ENCODE data around the gene RAB40AL. TPM values are rescaled to one million over a fixed set of nuclear protein-coding genes. Genes with fewer than 3 reads are reported as not detected.

RAB40AL gene
- total and polyA plus RNA-seq, 2 experiments from 2014 or later, result 0.34 to 0.83 TPM

GRCh38 chrX:102930990-102931756 lies 5.9 kb upstream of the RAB40AL start (continued):
- TF ChIP-seq CTCF (conservative IDR thresholded peaks at IDR 0.05; ENCODE audit: low read depth in 2 of 2) (no peak), CREB1 (CRISPR knock-in tag; IDR thresholded peaks at IDR 0.05; ENCODE audit: low read depth) (no peak), ZNF114 (CRISPR knock-in tag; IDR thresholded peaks at IDR 0.05) (no peak), EZH2 (IDR thresholded peaks at IDR 0.05; ENCODE audit: low read depth, unreplicated experiment) (no peak), POLR2AphosphoS5 (IDR thresholded peaks at IDR 0.05; ENCODE audit: low read depth) (no peak)

- no peak overlapping the region for H3K4me3 Mint-ChIP-seq
Observed at GRCh38 chrX:102934624-102935023, 2.4 kb upstream of the RAB40AL start.

More at GRCh38 chrX:102934624-102935023, 2.4 kb upstream of the RAB40AL start:
- Histone ChIP-seq H4K20me1 (replicated peaks; ENCODE audit: insufficient read depth) (no peaks in the 10 kb centered on the region), H3K79me2 (replicated peaks; ENCODE audit: insufficient read depth) (no peaks in the 10 kb centered on the region), H3K27me3 (ENCODE audit: insufficient read depth) (no peaks in the 10 kb centered on the region), H3F3A (replicated peaks; ENCODE audit: low read depth) (no peaks in the 10 kb centered on the region), H3K27ac (ENCODE audit: low read depth) (no peak overlapping the region), H3K9me2 (ENCODE audit: insufficient read depth) (no peaks in the 10 kb centered on the region), H3K36me3 (ENCODE audit: insufficient read depth) (no peaks in the 10 kb centered on the region), H3K4me2 (no peak overlapping the region), H2AFZ (no peak overlapping the region), H3K4me3 (no peak overlapping the region), H3K4me1 (ENCODE audit: insufficient read depth) (0 out of 2 replicates have a peak, but pooled peaks cover 4% of the 10 kb centered on the region)
- Mint-ChIP-seq H3K9me3 (no peaks in the 10 kb centered on the region), H3K27me3 (ENCODE audit: insufficient read depth, low read depth, poor library complexity) (no peaks in the 10 kb centered on the region), H3K27ac (no peak overlapping the region), H3K4me1 (peaks cover 8% of the 10 kb centered on the region; the same call in 2 of the 3 replicates), H3K36me3 (ENCODE audit: low read depth) (no peaks in the 10 kb centered on the region)
- peak; percentile 41 for DNase-seq (ENCODE audit: low spot score)
- TF ChIP-seq CTCF (conservative IDR thresholded peaks at IDR 0.05; ENCODE audit: low read depth in 2 of 2), result peak; percentile 59 to 64
- no peak for TF ChIP-seq NANOG (IDR thresholded peaks at IDR 0.05; ENCODE audit: borderline replicate concordance)
- ATAC-seq, result no peak

All from GM23338 (cell line).